Measurements from ENCODE around the gene PAPPA.

PAPPA gene

DNA sequence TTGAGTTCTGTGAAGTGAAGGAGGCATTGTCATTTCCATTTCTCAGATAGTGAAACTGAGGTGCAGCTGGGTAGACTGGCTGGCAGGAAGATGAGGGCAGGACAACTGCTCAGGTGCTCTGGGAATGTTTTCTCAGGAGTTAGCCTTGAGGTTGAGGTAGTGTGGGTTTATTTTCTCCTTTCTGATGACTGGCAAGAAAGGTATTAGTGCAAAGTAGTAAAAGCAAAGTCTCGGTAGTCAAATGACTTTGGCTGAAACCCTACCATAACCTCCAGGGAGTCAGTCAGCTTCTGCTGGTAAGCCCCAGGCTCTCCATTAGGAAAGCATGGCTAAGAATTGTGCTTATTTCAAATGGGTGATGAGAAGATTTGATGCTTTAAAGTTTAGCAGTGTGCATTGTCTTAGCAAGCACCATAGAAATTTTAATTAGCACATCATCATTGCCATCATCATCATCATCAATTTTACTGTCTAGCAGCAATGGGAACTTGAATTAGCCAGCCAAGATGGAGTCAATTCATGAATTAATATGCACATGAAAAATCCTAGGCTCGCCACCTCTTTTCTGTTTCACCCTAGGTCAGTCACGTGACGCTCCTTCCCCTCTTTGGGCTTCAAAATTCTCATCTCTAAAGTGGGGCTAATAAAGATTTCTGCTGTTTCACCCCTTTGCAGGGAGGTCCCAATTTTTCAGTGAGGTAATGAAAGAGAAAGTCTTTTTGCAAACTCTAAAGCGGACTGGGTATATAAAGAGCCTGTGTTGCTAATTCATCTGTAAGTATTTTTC, 10.7 kb upstream of the PAPPA start:
- TF ChIP-seq CTCF (conservative IDR thresholded peaks at IDR 0.05; ENCODE audit: low read depth, low read length), result no peak
- no peak for DNase-seq (ENCODE audit: low read depth)

GRCh38 chr9:116144038-116144437, 9.6 kb upstream of the PAPPA start:
- peak; percentile 87 for DNase-seq (ENCODE audit: low read depth)
- no peak for TF ChIP-seq CTCF (conservative IDR thresholded peaks at IDR 0.05; ENCODE audit: low read depth, low read length)

More for the DNA sequence above, 10.7 kb upstream of the PAPPA start:
- no peak overlapping the region for H3K4me3 ChIP-seq (ENCODE audit: low read length)

DNA sequence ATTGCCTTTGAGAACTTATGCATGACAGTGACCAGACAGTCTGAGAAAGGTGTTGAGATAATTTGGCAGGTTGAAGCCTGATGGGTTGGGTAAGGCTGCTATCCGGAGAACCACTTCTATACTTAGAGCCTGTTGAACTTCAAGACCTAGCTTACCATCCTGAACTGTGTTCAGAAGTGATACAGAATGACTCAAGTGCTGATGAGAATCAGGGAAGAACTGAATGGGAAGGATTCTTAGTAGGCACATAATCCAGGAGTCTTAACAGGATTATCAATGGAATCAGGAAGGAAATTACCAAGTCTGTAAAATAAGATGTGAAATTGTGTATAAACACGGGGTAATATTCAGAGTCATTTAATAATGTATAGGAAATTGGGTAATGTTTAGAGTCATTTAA, 9.0 kb upstream of the PAPPA start:
- DNase-seq (ENCODE audit: low read depth), result no peak
- no peak overlapping the region for H3K4me3 ChIP-seq (ENCODE audit: low read length)

More at GRCh38 chr9:116144038-116144437, 9.6 kb upstream of the PAPPA start:
- no peak overlapping the region for H3K4me3 ChIP-seq (ENCODE audit: low read length)

DNA sequence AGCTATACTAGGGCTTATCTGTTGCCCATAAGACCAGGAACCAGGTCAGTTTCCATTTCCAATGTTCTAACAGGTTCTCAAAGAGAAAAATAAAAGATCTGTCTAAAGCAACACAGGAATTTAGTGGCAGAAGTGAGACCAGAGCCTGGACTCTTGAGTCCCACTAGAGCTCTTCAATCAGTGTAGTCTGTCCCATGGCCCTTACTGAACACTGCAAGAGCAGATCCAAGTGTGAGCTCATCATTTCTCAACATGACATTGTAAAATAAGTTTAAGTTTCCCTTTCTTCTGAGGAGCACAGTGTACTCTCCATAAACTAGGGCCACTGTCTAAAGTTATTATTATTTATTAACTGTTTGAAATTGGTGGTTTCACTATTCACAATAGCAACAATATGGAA, 8.6 kb upstream of the PAPPA start:
- H3K4me3 ChIP-seq (ENCODE audit: low read length), result no peak overlapping the region
- no peak for DNase-seq (ENCODE audit: low read depth)
- no peak for TF ChIP-seq CTCF (conservative IDR thresholded peaks at IDR 0.05; ENCODE audit: low read depth, low read length)

More for the DNA sequence above, 9.0 kb upstream of the PAPPA start:
- no peak for TF ChIP-seq CTCF (conservative IDR thresholded peaks at IDR 0.05; ENCODE audit: low read depth, low read length)

DNA sequence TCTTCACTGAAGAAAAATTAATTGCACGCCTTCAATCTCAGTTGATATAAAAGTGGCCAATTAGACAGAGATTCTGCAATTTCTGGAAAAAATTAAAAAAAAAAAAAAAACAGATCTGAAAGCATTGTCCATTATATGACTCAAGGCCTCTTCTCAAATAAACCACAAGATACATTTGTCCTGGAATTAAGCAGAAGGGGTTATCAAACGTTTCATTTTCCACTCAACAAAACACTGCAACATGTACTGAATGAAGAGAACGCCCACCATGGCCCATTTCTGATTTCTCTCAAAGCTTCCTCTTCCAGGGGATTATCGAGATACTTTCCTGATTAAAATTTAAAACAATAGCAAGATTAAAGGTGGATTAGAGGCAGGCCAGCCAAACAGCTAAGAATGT, 5.8 kb upstream of the PAPPA start:
- DNase-seq (ENCODE audit: low read depth), result no peak

DNA sequence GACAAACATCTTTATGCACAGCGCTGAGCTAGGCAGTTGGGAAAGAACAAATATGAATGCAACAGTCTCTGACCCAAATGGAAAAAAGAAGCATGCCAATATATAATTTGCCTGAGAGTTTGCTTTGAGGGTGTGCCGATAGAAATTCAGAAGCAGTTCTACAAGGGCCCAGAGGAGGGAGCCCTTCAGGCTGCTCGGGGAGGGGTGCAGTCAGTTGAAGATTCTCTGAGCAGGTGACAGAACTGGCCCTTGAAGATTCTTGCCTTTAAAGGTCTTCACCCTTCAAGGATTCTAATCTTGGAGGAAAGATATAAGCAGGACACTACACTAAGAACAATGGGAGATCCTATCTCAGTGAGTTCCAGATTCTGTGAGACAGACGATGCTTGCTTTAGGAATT, 3.7 kb upstream of the PAPPA start:
- no peak for DNase-seq (ENCODE audit: low read depth)

More for the DNA sequence above, 5.8 kb upstream of the PAPPA start:
- H3K4me3 ChIP-seq (ENCODE audit: low read length), result no peak overlapping the region
- TF ChIP-seq CTCF (conservative IDR thresholded peaks at IDR 0.05; ENCODE audit: low read depth, low read length), result no peak

More for the DNA sequence above, 3.7 kb upstream of the PAPPA start:
- peak; percentile 83 for TF ChIP-seq CTCF (conservative IDR thresholded peaks at IDR 0.05; ENCODE audit: low read depth, low read length)
- H3K4me3 ChIP-seq (ENCODE audit: low read length), result no peak overlapping the region
